ENCODE results near the gene LRRC61. TPM values are rescaled to one million over a fixed set of nuclear protein-coding genes. Genes with fewer than 3 reads are reported as not detected.

Gene LRRC61
- total and polyA plus RNA-seq, 2 of the 13 experiments (the other 11 are each of a cell fraction or from before 2014, with no cell fraction given) = 33.0 to 34.8 TPM

GRCh38 chr7:150383710-150384397, 60.7 kb downstream of the LRRC61 start (continued):
- TF ChIP-seq THAP11 (CRISPR knock-in tag; IDR thresholded peaks at IDR 0.05) = peak; percentile 44; the same call in 1 of the 2 replicates
- peak; percentile 68; the same call in 1 of the 2 replicates for TF ChIP-seq MTA1 (CRISPR knock-in tag; IDR thresholded peaks at IDR 0.05; ENCODE audit: borderline replicate concordance)
- no peak for TF ChIP-seq ZNF598 (CRISPR knock-in tag; IDR thresholded peaks at IDR 0.05; ENCODE audit: borderline replicate concordance)
- no peak for TF ChIP-seq ZNF383 (CRISPR knock-in tag; IDR thresholded peaks at IDR 0.05; ENCODE audit: borderline replicate concordance)
- peak; percentile 75; the same call in 1 of the 2 replicates for TF ChIP-seq TGIF2 (CRISPR knock-in tag; IDR thresholded peaks at IDR 0.05)
- peak; percentile 74 for TF ChIP-seq HOXA3 (CRISPR knock-in tag; IDR thresholded peaks at IDR 0.05)
- TF ChIP-seq ZNF609 (CRISPR knock-in tag; IDR thresholded peaks at IDR 0.05; ENCODE audit: borderline replicate concordance) = peak; percentile 68; the same call in 1 of the 2 replicates
- peak; percentile 34; the same call in 1 of the 2 replicates for TF ChIP-seq MIER3 (CRISPR knock-in tag; IDR thresholded peaks at IDR 0.05; ENCODE audit: borderline replicate concordance)
- no peak for TF ChIP-seq ZNF354B (CRISPR knock-in tag; IDR thresholded peaks at IDR 0.05)
- TF ChIP-seq PAF1 (CRISPR knock-in tag; IDR thresholded peaks at IDR 0.05) = no peak
- peak; percentile 56; the same call in 1 of the 2 replicates for TF ChIP-seq ZNF501 (CRISPR knock-in tag; IDR thresholded peaks at IDR 0.05)
- TF ChIP-seq NFYC (CRISPR knock-in tag; IDR thresholded peaks at IDR 0.05) = peak; percentile 40; the same call in 1 of the 2 replicates
- TF ChIP-seq RXRA (CRISPR knock-in tag; IDR thresholded peaks at IDR 0.05) = peak; percentile 84
- peak; percentile 99 for TF ChIP-seq ZNF460 (CRISPR knock-in tag; IDR thresholded peaks at IDR 0.05; ENCODE audit: borderline replicate concordance)
- no peak; the same call in 1 of the 2 replicates for TF ChIP-seq DMAP1 (CRISPR knock-in tag; IDR thresholded peaks at IDR 0.05)
- peak; percentile 35; the same call in 1 of the 2 replicates for TF ChIP-seq KAT8 (CRISPR knock-in tag; IDR thresholded peaks at IDR 0.05)
- TF ChIP-seq AKNA (CRISPR knock-in tag; IDR thresholded peaks at IDR 0.05; ENCODE audit: borderline replicate concordance) = 0 out of 2 replicates have a peak, but pooled peaks have one; percentile 31
- peak; percentile 6; the same call in 1 of the 2 replicates for TF ChIP-seq ZFP90 (CRISPR knock-in tag; IDR thresholded peaks at IDR 0.05; ENCODE audit: borderline replicate concordance)
- peak; percentile 92; the same call in 2 of the 3 replicates for TF ChIP-seq MXI1 (IDR thresholded peaks at IDR 0.05; ENCODE audit: borderline replicate concordance, low read depth, low read length)

Data from HepG2 (cell line).